Cerebellar cortex (tissue), 1 donor: ENCODE data around the gene RPUSD2.

Experiments used
- DNase-seq: peaks from one replicate; pipeline ENCODE4 v3.0.0-alpha.2; 2015; ENCODE audit warnings: low spot score

RPUSD2 gene

DNA sequence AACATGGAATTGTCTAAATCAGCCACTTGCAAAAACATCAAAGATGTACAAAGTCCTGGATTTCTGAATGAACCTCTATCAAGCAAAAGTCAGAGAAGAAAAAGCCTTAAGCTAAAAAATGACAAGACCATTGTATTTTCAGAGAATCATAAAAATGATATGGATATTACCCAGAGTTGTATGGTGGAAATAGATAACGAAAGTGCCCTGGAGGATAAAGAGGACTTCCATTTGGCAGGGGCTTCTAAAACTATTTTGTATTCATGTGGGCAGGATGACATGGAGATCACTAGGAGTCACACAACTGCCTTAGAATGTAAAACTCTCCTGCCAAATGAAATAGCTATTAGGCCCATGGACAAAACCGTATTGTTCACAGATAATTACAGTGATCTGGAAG lies 54.3 kb downstream of the RPUSD2 start:
- no peak for DNase-seq
